ENCODE data around the gene OR4B1. TPM values are rescaled to one million over a fixed set of nuclear protein-coding genes. Genes with fewer than 3 reads are reported as not detected.

The OR4B1 gene, protein sequence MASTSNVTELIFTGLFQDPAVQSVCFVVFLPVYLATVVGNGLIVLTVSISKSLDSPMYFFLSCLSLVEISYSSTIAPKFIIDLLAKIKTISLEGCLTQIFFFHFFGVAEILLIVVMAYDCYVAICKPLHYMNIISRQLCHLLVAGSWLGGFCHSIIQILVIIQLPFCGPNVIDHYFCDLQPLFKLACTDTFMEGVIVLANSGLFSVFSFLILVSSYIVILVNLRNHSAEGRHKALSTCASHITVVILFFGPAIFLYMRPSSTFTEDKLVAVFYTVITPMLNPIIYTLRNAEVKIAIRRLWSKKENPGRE
- total RNA-seq (not detected), polyA plus RNA-seq (not detected)
- long read RNA-seq, donor 1, result 0 reads
- long read RNA-seq, donor 2, result 0 reads

DNA sequence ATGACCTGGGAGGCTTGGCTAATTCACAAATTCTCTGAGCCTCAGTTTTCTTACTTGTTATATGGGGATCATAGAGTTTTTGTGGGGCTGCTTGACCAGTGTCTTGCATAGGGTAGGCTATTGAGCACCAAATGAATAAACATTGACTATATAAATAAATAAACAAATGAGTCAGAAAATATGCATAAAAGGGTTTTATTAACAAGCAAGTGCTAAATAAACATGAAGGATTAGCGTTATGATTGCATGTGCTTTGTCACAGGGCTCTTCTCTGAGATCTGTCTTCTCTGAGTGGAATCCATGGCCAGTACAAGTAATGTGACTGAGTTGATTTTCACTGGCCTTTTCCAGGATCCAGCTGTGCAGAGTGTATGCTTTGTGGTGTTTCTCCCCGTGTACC, at the start of gene OR4B1:
Gene OR4B1, plus strand, starts transcription at position 301 of the 400 bp plus-strand sequence. Its CDS starts 0 bp downstream, at position 301.
- whole genome bisulfite sequencing, 5 donors, result 61 to 83% (median 76%) methylated on average over 2 of the region's 2 CpGs
- H3K27me3 ChIP-seq (replicated peaks in 1 of 7), result no peaks in the 10 kb centered on the region
- intact Hi-C loops (cut with DNase I; ENCODE audit: low total_unique reads), result no loop called here
- H3K9me3 ChIP-seq, result no peaks in the 10 kb centered on the region
- H3K4me1 ChIP-seq, result no peaks in the 10 kb centered on the region
- H3K4me3 ChIP-seq, result no peak within 1 kb of the TSS
- DNase-seq, result no peak
- TF ChIP-seq CTCF (IDR thresholded peaks at IDR 0.05 in 8 of 11, conservative IDR thresholded peaks at IDR 0.05 in 3 of 11) (no peak), POLR2A (IDR thresholded peaks at IDR 0.05) (no peak), POLR2AphosphoS5 (IDR thresholded peaks at IDR 0.05) (no peak)
- no peak within 1 kb of the TSS for H3K27ac ChIP-seq
- no peaks in the 10 kb centered on the region for H3K36me3 ChIP-seq

- WGBS, 5 donors, result 93 to 97% (median 97%) methylated on average over 6 of the region's 6 CpGs
- intact Hi-C loops (cut with DNase I; ENCODE audit: low total_unique reads), result no loop called here
- TF ChIP-seq POLR2AphosphoS5 (IDR thresholded peaks at IDR 0.05), result no peak
- TF ChIP-seq CTCF (IDR thresholded peaks at IDR 0.05 in 8 of 11, conservative IDR thresholded peaks at IDR 0.05 in 3 of 11), result no peak
- no peak for TF ChIP-seq POLR2A (IDR thresholded peaks at IDR 0.05)
- no peak for DNase-seq
- Histone ChIP-seq H3K4me3 (no peak overlapping the region), H3K36me3 (peaks cover 0 to 77% (median 44%) of the 10 kb centered on the region in 6 donors), H3K27ac (no peak overlapping the region), H3K4me1 (peaks cover 6 to 31% (median 20%) of the 10 kb centered on the region in 6 donors), H3K27me3 (replicated peaks in 1 of 7) (no peaks in the 10 kb centered on the region), H3K9me3 (no peaks in the 10 kb centered on the region)
Measured at GRCh38 chr11:48167380-48167779, 49.2 kb upstream of the OR4B1 start.

GRCh38 chr11:48168815-48169214, 47.8 kb upstream of the OR4B1 start:
- H3K27me3 ChIP-seq (replicated peaks in 1 of 7), result no peaks in the 10 kb centered on the region
- intact Hi-C loops (cut with DNase I; ENCODE audit: low total_unique reads), result no loop called here
- no peak for DNase-seq
- H3K36me3 ChIP-seq, result peaks cover 0 to 63% (median 36%) of the 10 kb centered on the region in 6 donors
- H3K4me3 ChIP-seq, result no peak overlapping the region
- 81 to 93% (median 88%) methylated on average over 6 of the region's 6 CpGs for WGBS, 5 donors
- H3K4me1 ChIP-seq, result peaks cover 6 to 39% (median 24%) of the 10 kb centered on the region in 6 donors
- TF ChIP-seq POLR2AphosphoS5 (IDR thresholded peaks at IDR 0.05), result no peak
- no peak for TF ChIP-seq CTCF (IDR thresholded peaks at IDR 0.05 in 8 of 11, conservative IDR thresholded peaks at IDR 0.05 in 3 of 11)
- no peak for TF ChIP-seq POLR2A (IDR thresholded peaks at IDR 0.05)
- no peaks in the 10 kb centered on the region for H3K9me3 ChIP-seq
- peak overlapping the region in 2 of 8 donors; percentile 7 to 43 for H3K27ac ChIP-seq

GRCh38 chr11:48169259-48169658, 47.4 kb upstream of the OR4B1 start:
- H3K27me3 ChIP-seq (replicated peaks in 1 of 7), result no peaks in the 10 kb centered on the region
- intact Hi-C loops (cut with DNase I; ENCODE audit: low total_unique reads), result no loop called here
- H3K27ac ChIP-seq, result peak overlapping the region in 6 of 8 donors; percentile 7 to 54 (median 47)
- DNase-seq, result no peak
- H3K4me1 ChIP-seq, result peaks cover 6 to 39% (median 24%) of the 10 kb centered on the region in 6 donors
- H3K36me3 ChIP-seq, result peaks cover 0 to 61% (median 32%) of the 10 kb centered on the region in 6 donors
- H3K4me3 ChIP-seq, result no peak overlapping the region
- TF ChIP-seq POLR2AphosphoS5 (IDR thresholded peaks at IDR 0.05), result peak in 1 of 3 donors; percentile 2
- no peak for TF ChIP-seq POLR2A (IDR thresholded peaks at IDR 0.05)
- no peaks in the 10 kb centered on the region for H3K9me3 ChIP-seq
- WGBS, 5 donors, result 72 to 89% (median 79%) methylated on average over 6 of the region's 6 CpGs
